T-helper 1 cell treated with Interleukin-12 subunit alpha and Interleukin-12 subunit beta and Interleukin-4 antibody, amounts not matched to agents 30 μg/mL and 1 μg/mL, for 36 hours (primary cell): ENCODE data around the gene PRIM2.
"Not testable (repeated sequence)": the region's sequence is repeated elsewhere in the genome, so short reads cannot be mapped to it uniquely, and the experiment has no call there.

Experiments used
- H3K27ac Mint-ChIP-seq: one replicate; pipeline ENCODE4 v1.8.0; 2021; ENCODE audit warnings: mild to moderate bottlenecking, mixed read lengths
- H3K27me3 Mint-ChIP-seq: one replicate; pipeline ENCODE4 v1.8.0; 2021; ENCODE audit warnings: low read depth, mixed read lengths
- H3K36me3 Mint-ChIP-seq: one replicate; pipeline ENCODE4 v1.8.0; 2021; ENCODE audit warnings: low read depth, mixed read lengths
- H3K4me1 Mint-ChIP-seq: one replicate; pipeline ENCODE4 v1.8.0; 2021; ENCODE audit warnings: low read depth, mixed read lengths
- H3K4me3 Mint-ChIP-seq: one replicate; pipeline ENCODE4 v1.8.0; 2021; ENCODE audit warnings: mild to moderate bottlenecking, moderate library complexity, mixed read lengths
- H3K9me3 Mint-ChIP-seq: one replicate; pipeline ENCODE4 v1.8.0; 2021; ENCODE audit warnings: mixed read lengths

Gene PRIM2

GRCh38 chr6:57696382-57696781 lies 379.0 kb downstream of the PRIM2 start:
- H3K36me3 Mint-ChIP-seq, H3K27ac Mint-ChIP-seq, H3K4me1 Mint-ChIP-seq, H3K9me3 Mint-ChIP-seq, H3K4me3 Mint-ChIP-seq, H3K27me3 Mint-ChIP-seq: not testable (repeated sequence)
